Calu3 (cell line): Measurements from ENCODE around the gene SEMA3C. TPM values are rescaled to one million over a fixed set of nuclear protein-coding genes. Genes with fewer than 3 reads are reported as not detected.

Experiments used
- BruUV-seq: library from RNA; stranded (reverse); fragments of 400-500 nt; replicated peaks from 2 replicates; lab custom pipeline; 2021; lab: Mats Ljungman, UMichigan
- CTCF ChIA-PET: fragments of 300-600 bp; sonication (Branson Sonifier 250); formaldehyde crosslinking; loops from one replicate; lab custom pipeline; 2022; ENCODE audit warnings: antibody characterized with exemption; lab: Charles Lee
- DNase-seq: peaks from one replicate; pipeline ENCODE4 v3.0.0; 2022
- H3K27ac Mint-ChIP-seq: one replicate; pipeline ENCODE4 v1.8.0; 2022; ENCODE audit warnings: mixed read lengths; ENCODE audit not compliant: unreplicated experiment
- H3K27me3 Mint-ChIP-seq: one replicate; pipeline ENCODE4 v1.8.0; 2022; ENCODE audit warnings: mixed read lengths; ENCODE audit not compliant: unreplicated experiment
- H3K36me3 Mint-ChIP-seq: one replicate; pipeline ENCODE4 v1.8.0; 2022; ENCODE audit warnings: mild to moderate bottlenecking, moderate library complexity, mixed read lengths; ENCODE audit not compliant: insufficient read depth, unreplicated experiment
- H3K4me1 Mint-ChIP-seq: one replicate; pipeline ENCODE4 v1.8.0; 2022; ENCODE audit warnings: mild to moderate bottlenecking, low read depth, mixed read lengths; ENCODE audit not compliant: unreplicated experiment
- H3K4me3 Mint-ChIP-seq: one replicate; pipeline ENCODE4 v1.8.0; 2022; ENCODE audit warnings: mild to moderate bottlenecking, low read depth, moderate library complexity, mixed read lengths; ENCODE audit not compliant: unreplicated experiment
- H3K9me3 Mint-ChIP-seq: one replicate; pipeline ENCODE4 v1.8.0; 2022; ENCODE audit warnings: low read depth, mixed read lengths; ENCODE audit not compliant: unreplicated experiment
- intact Hi-C: fragments of 100-400 bp; cut with micrococcal nuclease; formaldehyde crosslinking; loops from one replicate; pipeline ENCODE4 v1.10.0; 2022; ENCODE audit not compliant: unreplicated experiment
- total RNA-seq: library from RNA; stranded (reverse); gene quantifications from 2 replicates; pipeline ENCODE4 v1.2.3, GENCODE V29; 2022
- TF ChIP-seq, protein P1 (sequence below): fragments of 200-600 bp; IDR thresholded peaks from one replicate; pipeline ENCODE4 v1.8.0; 2022; ENCODE audit warnings: antibody characterized with exemption; ENCODE audit not compliant: unreplicated experiment

Gene SEMA3C
- total RNA-seq, 1 experiment from 2014 or later, result 67.7 TPM

DNA sequence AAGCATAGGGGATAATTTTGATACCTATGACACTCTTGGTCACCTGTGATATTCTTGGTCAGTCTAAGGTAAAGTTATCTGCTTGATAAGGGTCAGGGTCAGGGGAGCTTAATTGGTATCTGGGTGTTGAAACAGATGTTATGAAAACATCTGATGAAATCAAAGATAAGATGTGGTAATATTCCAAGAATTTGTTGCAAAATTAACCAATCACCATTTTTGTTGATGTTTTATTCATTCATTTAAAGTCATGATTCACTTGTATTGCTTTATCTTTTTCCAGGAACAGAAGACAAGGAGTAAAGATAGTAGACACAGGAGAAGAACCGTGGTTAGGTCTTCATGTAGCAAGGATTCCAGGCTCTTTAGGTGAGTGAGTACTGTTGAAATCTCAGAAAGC lies 103.1 kb downstream of the SEMA3C start:
- CTCF ChIA-PET, result no interaction called here
- BruUV-seq, result no TSS peak

DNA sequence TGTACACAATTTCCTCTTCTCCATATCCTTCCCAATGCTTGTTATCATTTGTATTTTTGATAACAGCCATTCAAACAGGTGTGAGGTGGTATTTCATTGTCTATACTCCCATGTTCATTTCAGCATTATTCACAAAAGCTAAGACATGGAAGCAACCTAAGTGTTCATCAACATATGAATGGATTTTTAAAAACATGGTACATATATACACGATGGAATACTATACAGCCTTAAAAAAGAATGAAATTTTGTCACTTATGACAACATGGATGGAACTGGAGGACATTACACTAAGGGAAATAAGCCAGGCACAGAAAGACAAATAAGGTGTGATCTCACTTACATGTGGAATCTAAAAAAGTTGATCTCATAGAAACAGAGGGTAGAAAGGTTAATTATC lies 109.3 kb downstream of the SEMA3C start:
- H3K9me3 Mint-ChIP-seq, result no peaks in the 10 kb centered on the region
- no peaks in the 10 kb centered on the region for H3K27me3 Mint-ChIP-seq
- no peak overlapping the region for H3K4me3 Mint-ChIP-seq
- TF ChIP-seq, protein P1, sequence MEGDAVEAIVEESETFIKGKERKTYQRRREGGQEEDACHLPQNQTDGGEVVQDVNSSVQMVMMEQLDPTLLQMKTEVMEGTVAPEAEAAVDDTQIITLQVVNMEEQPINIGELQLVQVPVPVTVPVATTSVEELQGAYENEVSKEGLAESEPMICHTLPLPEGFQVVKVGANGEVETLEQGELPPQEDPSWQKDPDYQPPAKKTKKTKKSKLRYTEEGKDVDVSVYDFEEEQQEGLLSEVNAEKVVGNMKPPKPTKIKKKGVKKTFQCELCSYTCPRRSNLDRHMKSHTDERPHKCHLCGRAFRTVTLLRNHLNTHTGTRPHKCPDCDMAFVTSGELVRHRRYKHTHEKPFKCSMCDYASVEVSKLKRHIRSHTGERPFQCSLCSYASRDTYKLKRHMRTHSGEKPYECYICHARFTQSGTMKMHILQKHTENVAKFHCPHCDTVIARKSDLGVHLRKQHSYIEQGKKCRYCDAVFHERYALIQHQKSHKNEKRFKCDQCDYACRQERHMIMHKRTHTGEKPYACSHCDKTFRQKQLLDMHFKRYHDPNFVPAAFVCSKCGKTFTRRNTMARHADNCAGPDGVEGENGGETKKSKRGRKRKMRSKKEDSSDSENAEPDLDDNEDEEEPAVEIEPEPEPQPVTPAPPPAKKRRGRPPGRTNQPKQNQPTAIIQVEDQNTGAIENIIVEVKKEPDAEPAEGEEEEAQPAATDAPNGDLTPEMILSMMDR, result no peak
- CTCF ChIA-PET, result no interaction called here
- no peaks in the 10 kb centered on the region for H3K4me1 Mint-ChIP-seq
- H3K27ac Mint-ChIP-seq, result no peak overlapping the region
- H3K36me3 Mint-ChIP-seq, result no peaks in the 10 kb centered on the region
- no peak for DNase-seq
- intact Hi-C loops, result no loop called here
- BruUV-seq, result no TSS peak

More for the DNA sequence above, 103.1 kb downstream of the SEMA3C start:
- Mint-ChIP-seq H3K9me3 (no peaks in the 10 kb centered on the region), H3K27ac (no peak overlapping the region), H3K4me1 (peaks cover 10% of the 10 kb centered on the region), H3K4me3 (no peak overlapping the region), H3K36me3 (peaks cover 6% of the 10 kb centered on the region), H3K27me3 (no peaks in the 10 kb centered on the region)
- DNase-seq, result no peak
- TF ChIP-seq, protein P1, result no peak
- intact Hi-C loops, result no loop called here

DNA sequence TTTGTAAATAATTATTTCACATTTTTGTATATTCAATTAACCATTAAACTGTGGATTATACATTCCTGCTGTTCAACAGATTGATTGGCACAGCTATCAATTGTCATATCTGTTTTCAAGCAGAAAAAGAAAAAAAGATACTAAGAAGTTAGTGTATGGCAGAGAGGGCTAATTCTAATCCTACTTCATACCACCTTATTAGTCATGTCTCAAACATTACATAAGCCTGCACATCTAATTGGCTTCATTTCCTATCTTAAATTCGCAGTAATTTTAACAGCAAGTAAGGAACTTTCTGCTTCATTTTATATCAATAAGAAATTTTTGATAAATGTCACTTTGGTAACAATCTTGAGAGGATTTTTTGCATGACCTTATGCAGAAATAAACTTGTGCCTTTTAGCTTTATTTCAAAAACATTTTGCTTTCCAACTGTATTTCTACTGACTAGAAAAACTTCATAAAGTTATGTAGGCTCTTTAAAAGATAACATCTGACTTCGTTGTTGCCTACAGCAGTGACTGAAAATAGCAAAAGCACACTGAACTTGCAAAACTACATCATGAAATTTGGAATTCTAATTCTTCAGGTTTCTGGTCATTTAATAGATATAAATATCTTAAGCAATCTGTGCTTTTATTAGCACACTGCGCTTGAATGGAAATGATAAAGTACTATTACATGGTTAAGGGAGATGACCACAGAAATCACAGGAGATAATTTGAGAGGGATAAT lies 111.5 kb downstream of the SEMA3C start:
- Mint-ChIP-seq H3K9me3 (no peaks in the 10 kb centered on the region), H3K4me3 (no peak overlapping the region), H3K27me3 (no peaks in the 10 kb centered on the region), H3K27ac (no peak overlapping the region), H3K36me3 (no peaks in the 10 kb centered on the region), H3K4me1 (no peaks in the 10 kb centered on the region)
- TF ChIP-seq, protein P1, result no peak
- no TSS peak for BruUV-seq
- no peak for DNase-seq
- intact Hi-C loops, result no loop called here
- CTCF ChIA-PET, result interaction anchor here (0.6 to 1.2 kb wide), 2 partner anchors 85 to 103 kb away, joined by 3 to 4 read pairs; no protein-coding TSS in a partner anchor

DNA sequence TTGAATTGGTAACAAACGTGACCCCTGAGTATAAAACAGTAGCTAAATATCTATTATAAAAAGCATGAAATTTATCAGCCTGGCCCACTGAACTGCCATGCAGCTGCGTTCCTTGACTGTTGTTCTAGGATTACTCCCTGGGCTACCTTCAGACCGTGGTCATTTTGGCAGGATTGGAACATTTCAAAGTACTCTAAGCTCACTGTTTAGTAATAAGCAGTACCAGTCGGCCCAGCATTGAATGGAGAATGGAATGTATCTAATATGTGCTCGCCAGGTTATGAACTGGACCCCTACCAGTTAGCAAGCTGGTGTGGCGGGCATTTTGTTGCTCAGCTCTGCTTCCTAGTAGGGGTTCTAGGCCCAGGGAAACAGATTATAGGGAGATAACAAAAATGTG lies 112.2 kb downstream of the SEMA3C start:
- CTCF ChIA-PET, result interaction anchor here (0.6 to 1.2 kb wide), 2 partner anchors 84 to 104 kb away, joined by 3 to 4 read pairs; no protein-coding TSS in a partner anchor
- TF ChIP-seq, protein P1, result no peak
- Mint-ChIP-seq H3K36me3 (no peaks in the 10 kb centered on the region), H3K9me3 (no peaks in the 10 kb centered on the region), H3K4me3 (no peak overlapping the region), H3K27me3 (no peaks in the 10 kb centered on the region), H3K4me1 (no peaks in the 10 kb centered on the region), H3K27ac (no peak overlapping the region)
- intact Hi-C loops, result no loop called here
- no peak for DNase-seq
- BruUV-seq, result no TSS peak
